Hepatocyte (in vitro differentiated cells): ENCODE results near the gene CRISPLD2. TPM values are rescaled to one million over a fixed set of nuclear protein-coding genes. Genes with fewer than 3 reads are reported as not detected.

Experiments
- DNase-seq: peaks from one replicate; pipeline ENCODE4 v3.0.0-alpha.2; 2016; ENCODE audit warnings: low spot score
- H2AFZ ChIP-seq: fragments of 200-600 bp; sonication (generic); 2 replicates; pipeline ENCODE4 v1.6.0; 2016; ENCODE audit warnings: antibody characterized with exemption, mild to moderate bottlenecking
- H3K27ac ChIP-seq: fragments of 200-600 bp; sonication (generic); 2 replicates; pipeline ENCODE4 v1.5.1; 2016; ENCODE audit warnings: mild to moderate bottlenecking
- H3K27me3 ChIP-seq: fragments of 200-600 bp; sonication (generic); 2 replicates; pipeline ENCODE4 v1.6.1; 2016
- H3K36me3 ChIP-seq: fragments of 200-600 bp; sonication (generic); replicated peaks from 2 replicates; pipeline ENCODE4 v1.5.1; 2016; ENCODE audit warnings: low read depth; ENCODE audit not compliant: insufficient read depth
- H3K4me1 ChIP-seq: fragments of 200-600 bp; sonication (generic); 2 replicates; pipeline ENCODE4 v1.5.1; 2016; ENCODE audit warnings: mild to moderate bottlenecking, moderate library complexity; ENCODE audit not compliant: insufficient read depth
- H3K4me2 ChIP-seq: fragments of 200-600 bp; sonication (generic); 2 replicates; pipeline ENCODE4 v1.6.0; 2016
- H3K4me3 ChIP-seq: fragments of 200-600 bp; sonication (generic); 2 replicates; pipeline ENCODE4 v1.5.1; 2016; ENCODE audit warnings: mild to moderate bottlenecking
- H3K79me2 ChIP-seq: fragments of 200-600 bp; sonication (generic); 2 replicates; pipeline ENCODE4 v1.6.0; 2017; ENCODE audit warnings: mild to moderate bottlenecking
- H3K9me2 ChIP-seq: fragments of 200-600 bp; sonication (generic); replicated peaks from 2 replicates; pipeline ENCODE4 v1.6.0; 2017; ENCODE audit warnings: mild to moderate bottlenecking; ENCODE audit not compliant: insufficient read depth
- H3K9me3 ChIP-seq: fragments of 200-600 bp; sonication (generic); 2 replicates; pipeline ENCODE4 v1.5.1; 2016; ENCODE audit warnings: low read depth, mild to moderate bottlenecking
- H4K20me1 ChIP-seq: fragments of 200-600 bp; sonication (generic); 2 replicates; pipeline ENCODE4 v1.6.0; 2016; ENCODE audit warnings: mild to moderate bottlenecking; ENCODE audit not compliant: insufficient read depth, poor library complexity, severe bottlenecking
- CTCF ChIP-seq: fragments of 200-600 bp; sonication (generic); IDR thresholded peaks from 2 replicates; pipeline ENCODE4 v1.5.1; 2016; ENCODE audit warnings: antibody characterized with exemption, mild to moderate bottlenecking; ENCODE audit not compliant: poor library complexity
- EZH2 ChIP-seq: fragments of 200-600 bp; sonication (generic); IDR thresholded peaks from 2 replicates; pipeline ENCODE4 v1.6.1; 2016; ENCODE audit warnings: antibody characterized with exemption, mild to moderate bottlenecking, borderline replicate concordance
- EZH2phosphoT487 ChIP-seq: fragments of 200-600 bp; sonication (generic); IDR thresholded peaks from one replicate; pipeline ENCODE4 v1.6.1; 2018; ENCODE audit warnings: antibody characterized with exemption, mild to moderate bottlenecking, low read depth, moderate library complexity; ENCODE audit not compliant: unreplicated experiment, severe bottlenecking
- WGBS: methylation state at CpG from one replicate; pipeline ENCODE4 v1.1.6; 2016; ENCODE audit warnings: low lambda C conversion rate; ENCODE audit errors: missing lambda C conversion rate; 5-methylcytosine and 5-hydroxymethylcytosine counted together
- polyA plus RNA-seq: library from polyadenylated mRNA; unstranded; fragments of >200 nt; fragmentation: Nextera tagmentation; extraction: Ambion mirVana; gene quantifications from 2 replicates; pipeline ENCODE4 v1.2.1, GENCODE V29; 2016
- total RNA-seq: library from RNA; depleted of rRNA; stranded (reverse); fragments of >200 nt; gene quantifications from 2 replicates; pipeline ENCODE4 v1.2.3, GENCODE V29; 2014

CRISPLD2 gene
- total and polyA plus RNA-seq, 2 experiments from 2014 or later = 281 to 315 TPM

GRCh38 chr16:84918006-84918909, 98.5 kb downstream of the CRISPLD2 start:
- Histone ChIP-seq H3K27ac (no peak overlapping the region), H4K20me1 (no peaks in the 10 kb centered on the region), H2AFZ (no peak overlapping the region), H3K9me3 (no peaks in the 10 kb centered on the region), H3K4me2 (no peak overlapping the region), H3K4me3 (no peak overlapping the region), H3K36me3 (no peaks in the 10 kb centered on the region), H3K79me2 (no peaks in the 10 kb centered on the region), H3K27me3 (no peaks in the 10 kb centered on the region), H3K9me2 (no peaks in the 10 kb centered on the region), H3K4me1 (peaks cover 16% of the 10 kb centered on the region)
- no peak for TF ChIP-seq EZH2phosphoT487
- TF ChIP-seq EZH2 = no peak
- no peak for TF ChIP-seq CTCF
- DNase-seq = no peak
- WGBS = 91% methylated on average over 20 of the region's 20 CpGs

- DNase-seq = no peak
- Histone ChIP-seq H3K9me3 (no peaks in the 10 kb centered on the region), H3K4me3 (no peak overlapping the region), H3K4me1 (peaks cover 11% of the 10 kb centered on the region), H3K9me2 (no peaks in the 10 kb centered on the region), H3K27me3 (no peaks in the 10 kb centered on the region), H3K27ac (no peak overlapping the region), H3K79me2 (no peaks in the 10 kb centered on the region), H3K36me3 (no peaks in the 10 kb centered on the region), H4K20me1 (no peaks in the 10 kb centered on the region), H2AFZ (no peak overlapping the region), H3K4me2 (no peak overlapping the region)
- 71% methylated on average over 7 of the region's 7 CpGs for WGBS
- TF ChIP-seq CTCF (no peak), EZH2 (no peak), EZH2phosphoT487 (no peak)
Measured at GRCh38 chr16:84919269-84919668, 99.5 kb downstream of the CRISPLD2 start.

GRCh38 chr16:84919708-84920107, 99.9 kb downstream of the CRISPLD2 start:
- no peaks in the 10 kb centered on the region for H3K9me2 ChIP-seq
- H3K27ac ChIP-seq = no peak overlapping the region
- no peaks in the 10 kb centered on the region for H4K20me1 ChIP-seq
- no peaks in the 10 kb centered on the region for H3K36me3 ChIP-seq
- no peak overlapping the region for H3K4me2 ChIP-seq
- no peaks in the 10 kb centered on the region for H3K9me3 ChIP-seq
- DNase-seq = no peak
- H2AFZ ChIP-seq = no peak overlapping the region
- H3K4me3 ChIP-seq = no peak overlapping the region
- WGBS = 74% methylated on average over 13 of the region's 13 CpGs
- TF ChIP-seq CTCF = no peak
- TF ChIP-seq EZH2phosphoT487 = no peak
- no peak for TF ChIP-seq EZH2
- H3K79me2 ChIP-seq = no peaks in the 10 kb centered on the region
- peaks cover 11% of the 10 kb centered on the region for H3K4me1 ChIP-seq
- no peaks in the 10 kb centered on the region for H3K27me3 ChIP-seq
